Hippocampal formation (tissue), 2 donors: ENCODE measurements around the gene FOXP2.
A peak's percentile ranks its signal among the peaks of the same experiment; 100 is the strongest.
"Not testable (repeated sequence)": the region's sequence is repeated elsewhere in the genome, so short reads cannot be mapped to it uniquely, and the experiment has no call there.

ENCODE experiments used
- DNase-seq, 2 donors: peaks; one replicate each; lab custom pipeline; 2025; lab: John Stamatoyannopoulos, UW

FOXP2 gene

GRCh38 chr7:114588506-114588905 is 173.9 kb downstream of the FOXP2 start:
- DNase-seq = no peak

- DNase-seq = no peak
Measured at GRCh38 chr7:114589436-114589835, 174.8 kb downstream of the FOXP2 start.

GRCh38 chr7:114590298-114590697 is 175.7 kb downstream of the FOXP2 start:
- no peak for DNase-seq

GRCh38 chr7:114598946-114599345 is 184.3 kb downstream of the FOXP2 start:
- no peak for DNase-seq

GRCh38 chr7:114606100-114606499 is 191.5 kb downstream of the FOXP2 start:
- no peak for DNase-seq

- not testable (repeated sequence) for DNase-seq
Measured at GRCh38 chr7:114608822-114609221, 194.2 kb downstream of the FOXP2 start.

- no peak for DNase-seq
Measured at GRCh38 chr7:114620208-114620607, 205.6 kb downstream of the FOXP2 start.

GRCh38 chr7:114622221-114622620 is 207.6 kb downstream of the FOXP2 start:
- no peak for DNase-seq

- DNase-seq = no peak
Measured at GRCh38 chr7:114623146-114623545, 208.5 kb downstream of the FOXP2 start.

- no peak for DNase-seq
Measured at GRCh38 chr7:114627231-114627630, 212.6 kb downstream of the FOXP2 start.

- DNase-seq = no peak
Measured at GRCh38 chr7:114628362-114628761, 213.7 kb downstream of the FOXP2 start.

- DNase-seq = no peak
Measured at GRCh38 chr7:114629762-114630161, 215.1 kb downstream of the FOXP2 start.

- DNase-seq = peak in 1 of 2 donors; percentile 13
Measured at GRCh38 chr7:114630201-114630990, 215.8 kb downstream of the FOXP2 start.

- DNase-seq = no peak
Measured at GRCh38 chr7:114631249-114631822, 216.7 kb downstream of the FOXP2 start.

- no peak for DNase-seq
Measured at GRCh38 chr7:114639451-114639850, 224.8 kb downstream of the FOXP2 start.

GRCh38 chr7:114644455-114644854 is 229.8 kb downstream of the FOXP2 start:
- DNase-seq = no peak

- peak in 1 of 2 donors; percentile 14 for DNase-seq
Measured at GRCh38 chr7:114645451-114645850, 230.8 kb downstream of the FOXP2 start.

GRCh38 chr7:114647518-114647917 is 232.9 kb downstream of the FOXP2 start:
- DNase-seq = no peak

GRCh38 chr7:114648117-114648516 is 233.5 kb downstream of the FOXP2 start:
- DNase-seq = no peak

- DNase-seq = no peak
Measured at GRCh38 chr7:114648680-114649079, 234.1 kb downstream of the FOXP2 start.

- no peak for DNase-seq
Measured at GRCh38 chr7:114649689-114650088, 235.1 kb downstream of the FOXP2 start.

- no peak for DNase-seq
Measured at GRCh38 chr7:114650491-114650890, 235.9 kb downstream of the FOXP2 start.

GRCh38 chr7:114652041-114652440 is 237.4 kb downstream of the FOXP2 start:
- no peak for DNase-seq
